GM21360 (cell line): ENCODE measurements around the gene ABI3.

Experiments used
- ATAC-seq: cut with Tn5 transposase; IDR thresholded peaks from one replicate; pipeline ENCODE4 v1.9.1; 2021; ENCODE audit warnings: mild to moderate bottlenecking, moderate library complexity; ENCODE audit not compliant: unreplicated experiment

The ABI3 gene

DNA sequence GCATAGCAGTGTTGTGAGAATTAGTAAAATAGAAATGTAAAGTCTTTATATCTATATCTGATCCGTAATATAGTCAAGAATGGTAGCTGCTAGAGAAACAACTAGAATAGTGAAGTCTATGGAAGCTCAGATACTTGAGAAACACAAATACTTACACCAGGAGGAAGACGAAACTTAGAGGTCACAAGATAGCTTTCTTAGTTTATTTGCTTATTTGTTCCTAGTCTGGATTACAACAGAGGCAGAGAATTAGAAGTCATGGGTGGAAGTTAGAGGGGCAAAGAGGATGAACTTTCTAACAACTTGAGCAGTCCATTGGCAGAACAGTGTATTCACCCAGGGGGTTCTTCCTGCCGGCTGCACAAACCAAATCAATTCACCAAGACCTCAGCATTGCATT lies 14.0 kb upstream of the ABI3 start:
- ATAC-seq: no peak

DNA sequence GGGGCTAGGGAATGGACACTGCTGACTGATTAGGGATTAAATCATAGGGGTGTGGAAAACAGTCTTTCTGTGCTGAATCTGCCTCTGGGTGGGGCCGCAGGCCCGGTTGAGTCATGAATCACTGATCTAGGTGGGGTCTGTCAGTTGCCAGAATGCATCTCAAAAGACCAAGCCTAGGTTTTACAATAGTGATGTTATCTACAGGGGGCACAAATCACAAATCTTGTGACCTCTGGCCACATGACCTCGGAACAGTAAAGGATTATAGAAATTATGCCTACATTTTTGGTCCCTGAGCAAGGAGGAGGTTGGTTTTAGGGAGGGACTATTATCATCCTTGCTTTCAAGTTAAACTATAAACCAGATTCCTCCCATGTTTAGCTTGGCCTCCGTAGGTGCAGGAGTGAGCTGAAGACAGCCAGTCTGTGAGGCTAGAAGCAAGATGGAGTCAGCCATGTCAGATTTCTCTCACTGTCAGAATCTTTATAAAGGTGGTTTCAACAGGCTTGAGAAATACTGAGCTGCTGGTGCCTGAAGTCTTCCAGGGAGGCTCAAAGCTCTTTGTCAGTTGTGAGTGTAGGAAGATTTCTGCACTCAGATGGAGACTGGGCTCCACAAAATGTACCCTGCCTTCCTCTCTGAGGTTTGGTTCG lies 13.0 kb upstream of the ABI3 start:
- no peak for ATAC-seq

DNA sequence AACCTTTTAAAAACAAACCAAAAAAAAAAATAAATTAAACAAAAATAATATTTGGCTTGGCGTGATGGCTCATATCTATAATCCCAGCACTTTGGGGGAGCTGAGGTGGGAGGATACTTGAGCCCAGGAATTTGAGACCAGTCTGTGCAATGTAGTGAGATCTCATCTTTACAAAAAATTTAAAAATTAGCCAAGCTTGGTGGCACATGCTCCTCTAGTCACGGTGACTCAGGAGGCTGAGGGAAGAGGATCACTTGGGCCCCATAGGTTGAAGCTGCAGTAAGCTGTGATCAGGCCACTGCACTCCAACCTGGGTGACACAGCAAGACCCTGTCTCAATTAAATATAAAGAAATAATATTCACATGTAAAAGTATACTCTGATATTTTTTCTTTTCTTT lies 12.3 kb upstream of the ABI3 start:
- no peak for ATAC-seq

DNA sequence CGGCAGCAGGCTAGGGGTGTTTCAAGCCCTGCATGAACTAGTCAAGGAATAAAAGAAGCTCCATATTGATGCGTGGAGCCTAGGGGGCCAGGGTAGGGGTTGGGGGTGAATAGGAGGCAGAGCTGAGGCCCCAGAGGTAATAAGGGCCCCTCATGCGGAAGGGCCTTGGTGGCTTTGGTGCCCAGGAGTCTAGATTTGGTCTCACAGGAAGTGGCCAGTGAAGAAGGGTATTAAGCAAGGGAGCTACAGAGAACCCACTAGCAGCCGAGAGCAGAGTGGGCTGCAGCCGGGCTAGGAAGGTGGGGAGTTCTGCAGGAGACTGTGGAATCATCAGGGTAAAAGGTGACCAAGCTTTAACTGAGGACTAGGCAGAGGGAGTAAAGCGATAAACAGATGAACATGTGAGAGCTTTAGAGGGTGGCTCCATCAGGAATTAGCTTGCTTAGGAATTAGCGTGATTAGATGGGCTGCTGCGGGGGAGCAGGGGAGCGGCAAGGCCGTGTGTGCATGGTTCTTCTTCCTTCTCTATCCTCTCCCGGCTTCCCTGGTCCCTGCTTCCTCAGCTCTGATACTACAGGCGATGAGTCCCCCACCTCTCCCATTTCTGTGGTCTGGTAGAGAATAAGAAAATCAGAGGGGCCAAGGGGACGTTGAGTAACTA lies 10.0 kb upstream of the ABI3 start:
- ATAC-seq: no peak

DNA sequence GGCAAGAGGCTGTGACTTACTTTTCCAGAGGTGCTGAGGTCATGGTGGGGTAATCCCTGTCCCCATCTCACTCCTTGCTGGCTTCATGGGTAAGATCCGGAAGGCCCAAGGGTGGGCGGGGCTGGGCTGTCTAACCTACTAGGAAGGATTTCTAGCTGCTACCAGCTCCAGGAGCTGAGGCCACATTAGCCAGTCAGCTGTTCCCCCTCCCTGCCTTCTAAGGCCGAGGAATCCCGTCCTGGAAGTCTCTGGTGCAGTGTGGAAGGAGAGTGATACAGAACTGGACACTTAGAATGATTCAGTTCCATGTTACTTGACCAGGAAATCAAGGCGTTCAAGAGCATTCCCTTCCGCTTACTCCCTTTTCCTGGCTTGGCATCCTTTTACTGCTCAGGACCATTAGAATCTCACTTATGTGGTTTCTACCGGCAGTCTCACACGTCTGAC lies 9.0 kb upstream of the ABI3 start:
- no peak for ATAC-seq

DNA sequence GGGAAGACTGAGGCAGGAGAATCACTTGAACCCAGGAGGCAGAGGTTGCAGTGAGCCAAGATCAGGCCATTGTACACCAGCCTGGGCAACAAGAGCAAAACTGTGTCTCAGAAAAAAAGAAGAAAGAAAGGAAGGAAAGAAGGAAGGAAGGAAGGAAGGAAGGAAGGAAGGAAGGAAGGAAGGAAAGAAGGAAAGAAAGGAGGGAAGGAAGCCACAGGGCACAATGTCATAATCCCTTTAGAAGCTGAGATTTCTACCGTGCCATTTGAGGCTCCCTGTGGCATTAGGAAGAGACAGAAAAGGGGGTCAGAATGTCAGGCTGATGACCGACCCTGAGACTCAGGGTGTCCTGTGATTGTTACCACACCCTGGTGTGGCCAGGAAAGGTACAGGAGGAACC lies 6.7 kb upstream of the ABI3 start:
- no peak for ATAC-seq

DNA sequence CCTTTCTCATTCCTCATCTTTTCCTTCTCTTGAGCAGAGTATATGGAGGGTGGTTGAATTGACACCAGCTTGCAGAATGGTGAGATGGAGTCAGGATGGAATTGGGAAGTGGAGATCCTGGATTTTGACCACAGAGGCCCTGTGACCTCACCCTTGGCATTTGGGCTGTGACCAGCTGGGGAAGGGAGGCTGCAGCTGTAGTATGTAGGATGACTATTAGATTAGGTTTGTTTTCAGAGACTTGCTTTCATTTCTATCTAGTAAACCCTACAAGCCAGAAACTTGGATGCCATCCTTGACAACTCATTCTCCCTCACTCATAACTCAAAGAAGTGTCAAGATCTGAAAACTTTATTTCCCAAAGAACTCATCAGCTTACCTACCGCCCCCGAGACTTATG lies 6.0 kb upstream of the ABI3 start:
- ATAC-seq: no peak

DNA sequence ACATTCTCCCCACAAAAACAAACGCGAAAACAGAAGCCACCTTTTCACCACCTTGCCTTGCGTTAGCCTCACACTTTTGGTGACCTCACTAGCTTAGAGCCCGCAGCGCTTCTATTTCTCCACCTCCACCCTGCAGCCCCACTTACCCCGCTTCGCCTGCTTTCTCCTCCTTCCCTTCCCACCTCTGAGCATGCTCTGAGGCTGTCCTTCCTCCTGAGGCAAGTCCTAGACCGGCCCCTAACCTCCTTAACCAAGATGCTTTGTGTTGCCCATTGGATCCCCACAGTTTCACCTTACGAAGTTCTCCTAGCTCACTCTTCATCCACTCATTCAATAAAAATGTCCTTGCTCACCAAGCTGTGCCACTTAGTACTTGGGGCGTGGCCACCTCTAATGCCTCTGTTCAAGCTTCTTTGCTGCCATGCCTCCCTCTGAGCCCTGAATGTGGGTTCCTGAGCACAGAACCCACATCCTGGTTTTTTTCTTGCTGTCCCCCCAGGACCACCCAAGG lies 1.4 kb upstream of the ABI3 start:
- no peak for ATAC-seq

DNA sequence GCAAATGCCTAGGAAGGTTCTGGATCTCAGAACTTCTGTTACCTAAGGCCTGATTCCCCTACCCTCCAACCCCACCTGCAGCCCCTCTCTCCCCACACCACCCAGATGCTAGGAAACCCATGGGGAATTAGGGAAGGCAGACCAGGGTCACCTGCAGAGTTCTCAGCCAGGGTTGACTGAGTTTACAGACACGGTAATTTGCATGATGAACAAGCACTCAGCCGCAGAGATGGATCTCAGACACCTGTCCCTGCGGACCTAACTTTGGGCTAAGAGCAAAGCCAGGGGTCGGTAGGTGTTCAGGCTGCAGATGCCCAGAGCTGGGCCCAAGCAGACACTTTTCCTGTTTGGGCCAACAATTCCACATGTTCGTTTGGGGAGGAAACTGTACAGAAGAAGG lies 2.9 kb downstream of the ABI3 start:
- ATAC-seq: no peak

DNA sequence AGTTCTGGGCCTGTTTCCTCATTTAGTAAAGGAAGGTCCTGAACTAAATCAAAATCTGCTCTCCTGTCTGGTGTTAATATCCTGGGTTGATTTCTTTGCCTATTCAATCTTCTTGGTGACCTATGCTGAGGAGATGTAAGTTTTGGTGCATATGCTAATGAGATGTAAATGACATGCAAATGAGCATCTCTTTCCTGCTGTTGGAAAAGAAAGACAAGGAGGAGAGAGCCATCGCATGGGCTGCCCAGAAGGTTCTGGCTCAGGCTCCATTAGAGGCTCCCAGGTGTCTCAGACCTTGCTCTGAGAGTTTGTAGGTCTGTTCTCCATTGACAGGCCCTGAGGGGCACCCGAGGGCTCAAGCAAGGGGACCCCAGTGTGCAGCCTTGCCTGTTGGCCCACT lies 3.3 kb downstream of the ABI3 start:
- ATAC-seq: no peak

DNA sequence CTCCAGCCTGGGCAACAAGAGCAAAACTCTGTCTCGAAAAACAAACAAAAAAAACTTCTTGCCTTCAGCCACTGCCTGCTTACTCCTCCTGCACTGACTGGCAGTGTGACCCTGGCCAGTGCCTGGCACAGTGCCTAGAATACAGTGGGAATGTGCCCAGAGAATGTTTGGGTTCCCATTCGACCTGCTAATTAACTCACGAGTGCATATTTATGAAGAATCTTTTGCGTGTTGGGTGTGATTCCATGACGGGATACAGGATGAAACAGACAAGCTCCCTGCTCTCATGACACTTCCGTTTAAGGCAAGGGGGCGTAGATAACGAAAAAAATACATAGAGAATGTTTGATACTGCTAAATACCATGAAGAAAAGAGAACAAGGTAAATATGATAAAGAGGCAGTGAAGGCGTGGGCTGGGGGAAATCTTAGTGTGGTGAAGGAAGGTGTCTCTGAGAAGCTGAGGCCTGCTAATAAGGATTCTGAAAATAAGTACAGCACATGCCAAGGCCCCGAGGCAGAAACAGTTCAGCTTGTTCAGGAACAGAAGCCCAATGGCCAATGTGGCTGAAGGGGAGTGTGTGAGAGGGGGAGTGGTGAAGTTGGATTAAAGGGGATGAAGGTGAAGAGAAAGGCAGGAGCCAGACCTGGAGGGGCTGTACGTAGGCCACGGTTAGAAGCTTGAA lies 4.3 kb downstream of the ABI3 start:
- ATAC-seq: no peak

DNA sequence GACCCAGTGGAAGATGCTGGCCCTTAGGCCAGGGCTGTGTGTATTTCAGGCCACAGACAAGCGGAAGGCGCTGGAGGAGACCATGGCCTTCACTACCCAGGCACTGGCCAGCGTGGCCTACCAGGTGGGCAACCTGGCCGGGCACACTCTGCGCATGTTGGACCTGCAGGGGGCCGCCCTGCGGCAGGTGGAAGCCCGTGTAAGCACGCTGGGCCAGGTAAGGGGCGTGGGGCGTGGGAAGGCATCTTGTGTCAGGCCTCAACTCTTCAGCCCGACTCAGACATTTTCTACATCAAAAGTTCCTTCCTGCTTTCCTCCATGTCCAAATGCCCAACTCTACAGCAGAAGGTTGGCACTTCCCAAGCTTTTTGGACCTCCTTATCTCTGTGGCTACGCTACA lies 6.0 kb downstream of the ABI3 start:
- no peak for ATAC-seq

DNA sequence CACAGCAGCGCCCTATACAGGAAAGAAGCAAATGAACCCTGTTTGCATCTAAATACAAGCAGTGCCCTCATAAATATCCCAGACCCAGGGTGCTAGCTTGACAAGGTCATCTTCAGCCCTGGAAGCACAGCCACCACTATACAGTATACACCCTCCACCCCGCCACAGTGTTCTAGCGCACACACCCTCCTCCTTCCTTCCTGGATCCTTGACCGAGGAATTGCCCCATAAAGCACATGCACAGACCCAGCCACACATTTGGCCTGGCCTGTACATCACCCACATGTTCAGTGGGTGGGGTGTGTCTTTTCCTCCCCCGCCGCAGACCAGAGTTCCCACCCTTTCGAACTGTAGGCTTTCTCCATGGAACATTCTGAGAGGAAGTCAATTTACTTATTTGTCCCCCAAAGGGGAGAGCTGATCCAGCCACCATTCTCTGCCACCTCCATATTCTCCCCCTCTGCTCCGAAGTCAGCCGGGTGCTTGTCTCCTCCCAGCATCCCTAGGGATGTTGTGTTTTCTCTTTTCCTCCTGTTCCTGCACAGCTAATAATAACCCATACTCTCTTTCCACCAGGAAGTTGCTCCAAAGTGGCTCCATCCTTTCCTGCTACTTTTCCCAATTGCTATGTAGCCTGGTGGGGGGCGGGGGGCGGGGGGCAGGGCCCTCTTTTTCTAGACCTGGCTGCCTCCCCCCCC lies 6.6 kb downstream of the ABI3 start:
- no peak for ATAC-seq

DNA sequence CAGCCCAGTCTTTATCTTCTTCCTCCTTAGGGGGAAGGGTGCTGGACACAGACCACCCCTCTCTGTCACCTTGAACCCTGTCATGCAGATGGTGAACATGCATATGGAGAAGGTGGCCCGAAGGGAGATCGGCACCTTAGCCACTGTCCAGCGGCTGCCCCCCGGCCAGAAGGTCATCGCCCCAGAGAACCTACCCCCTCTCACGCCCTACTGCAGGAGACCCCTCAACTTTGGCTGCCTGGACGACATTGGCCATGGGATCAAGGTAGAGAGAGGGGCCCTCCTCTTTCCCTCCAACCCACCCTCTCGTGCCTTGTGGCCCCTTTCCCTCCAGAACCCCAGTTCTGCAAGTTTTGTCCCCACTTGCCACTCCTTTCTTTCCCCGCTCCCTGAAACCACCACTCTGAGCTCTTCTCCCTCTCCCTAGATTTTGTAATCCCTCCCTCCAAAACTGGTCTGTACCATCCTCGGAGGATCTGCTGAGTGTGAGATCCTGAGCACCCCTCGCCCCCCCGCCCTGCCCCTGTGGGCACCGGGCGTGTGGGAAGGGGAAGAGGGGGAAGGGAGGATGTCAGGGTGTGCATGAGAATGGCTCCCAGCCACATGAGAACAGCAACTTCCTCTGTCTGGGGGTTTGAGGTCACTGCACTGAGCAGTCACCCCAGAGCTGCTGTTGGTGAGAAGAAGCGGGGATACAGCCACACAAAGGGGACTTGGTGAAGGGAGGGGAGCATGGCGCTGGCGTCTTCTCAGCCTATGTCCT lies 7.3 kb downstream of the ABI3 start:
- ATAC-seq: peak; percentile 37

DNA sequence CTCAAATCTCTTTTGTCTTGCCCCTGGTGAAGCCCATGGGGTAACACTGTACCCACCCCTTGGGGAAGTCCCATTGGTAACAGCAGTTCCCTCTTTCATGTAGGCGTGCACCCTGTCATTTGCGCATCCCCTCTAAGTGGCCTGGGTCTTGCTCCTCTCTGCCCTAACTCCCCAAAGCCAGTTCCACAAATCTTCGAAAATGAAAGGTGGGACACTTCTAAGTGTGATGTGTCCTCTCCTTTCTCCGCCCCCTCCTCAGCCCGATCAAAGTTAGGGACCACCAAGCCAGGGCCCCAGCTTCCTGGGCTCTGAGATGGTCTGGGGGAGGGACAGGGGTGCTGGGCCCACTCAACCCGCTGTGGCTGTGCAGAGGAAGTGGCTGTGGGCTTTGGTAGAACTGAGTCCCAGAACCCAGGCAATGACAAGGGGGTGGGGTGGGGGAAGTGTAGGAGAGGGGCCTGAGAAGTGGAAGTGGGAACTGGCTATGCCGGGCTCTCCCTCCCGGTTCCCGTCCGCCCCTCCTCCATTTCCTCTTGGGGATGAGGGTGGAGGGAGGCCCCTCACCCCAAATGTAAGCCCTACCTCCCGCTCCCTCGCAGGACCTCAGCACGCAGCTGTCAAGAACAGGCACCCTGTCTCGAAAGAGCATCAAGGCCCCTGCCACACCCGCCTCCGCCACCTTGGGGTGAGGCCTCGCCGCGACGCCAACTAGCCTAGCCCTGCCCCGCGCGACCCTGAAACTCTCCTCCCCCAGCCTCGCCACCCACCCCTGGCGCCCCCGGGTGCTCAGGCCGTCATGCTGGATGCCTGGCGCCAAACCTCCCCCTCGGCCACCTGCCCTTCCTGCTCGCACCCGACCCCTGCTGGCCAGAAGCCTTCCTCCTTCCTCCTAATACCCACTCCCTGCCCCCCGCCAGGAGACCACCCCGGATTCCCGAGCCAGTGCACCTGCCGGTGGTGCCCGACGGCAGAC lies 8.7 kb downstream of the ABI3 start:
- no peak for ATAC-seq

DNA sequence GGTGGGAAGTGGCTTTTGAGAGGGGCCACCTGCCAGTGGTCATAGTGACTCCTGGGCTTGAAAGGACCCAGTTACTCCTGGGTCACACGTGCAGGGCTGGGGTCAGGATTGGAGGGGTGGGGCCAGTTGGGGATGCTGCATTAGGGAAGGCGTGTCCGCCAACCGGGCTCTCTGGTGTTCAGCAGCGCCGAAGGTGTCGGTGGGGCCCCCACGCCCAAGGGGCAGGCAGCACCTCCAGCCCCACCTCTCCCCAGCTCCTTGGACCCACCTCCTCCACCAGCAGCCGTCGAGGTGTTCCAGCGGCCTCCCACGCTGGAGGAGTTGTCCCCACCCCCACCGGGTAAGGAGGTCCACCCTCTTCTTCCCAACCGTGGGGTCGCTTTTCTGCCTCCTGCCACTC lies 9.5 kb downstream of the ABI3 start:
- ATAC-seq: no peak

DNA sequence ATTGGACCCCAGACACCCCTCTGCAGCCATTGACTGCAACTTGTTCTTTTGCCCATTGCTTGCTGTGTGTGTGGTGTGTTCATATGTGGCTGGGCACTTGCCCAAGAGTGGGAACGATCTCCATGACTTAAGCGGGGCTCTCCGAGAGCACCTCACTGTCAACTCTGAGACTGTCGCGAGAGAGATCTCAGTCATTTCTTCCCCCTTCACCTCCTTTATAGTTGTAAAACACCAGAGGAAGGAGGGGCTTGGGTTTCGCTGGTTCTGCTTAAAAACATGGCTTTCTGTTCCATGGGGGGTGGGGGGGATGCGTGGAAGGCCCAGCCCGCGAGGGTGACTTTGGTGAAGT lies 12.6 kb downstream of the ABI3 start:
- ATAC-seq: no peak

DNA sequence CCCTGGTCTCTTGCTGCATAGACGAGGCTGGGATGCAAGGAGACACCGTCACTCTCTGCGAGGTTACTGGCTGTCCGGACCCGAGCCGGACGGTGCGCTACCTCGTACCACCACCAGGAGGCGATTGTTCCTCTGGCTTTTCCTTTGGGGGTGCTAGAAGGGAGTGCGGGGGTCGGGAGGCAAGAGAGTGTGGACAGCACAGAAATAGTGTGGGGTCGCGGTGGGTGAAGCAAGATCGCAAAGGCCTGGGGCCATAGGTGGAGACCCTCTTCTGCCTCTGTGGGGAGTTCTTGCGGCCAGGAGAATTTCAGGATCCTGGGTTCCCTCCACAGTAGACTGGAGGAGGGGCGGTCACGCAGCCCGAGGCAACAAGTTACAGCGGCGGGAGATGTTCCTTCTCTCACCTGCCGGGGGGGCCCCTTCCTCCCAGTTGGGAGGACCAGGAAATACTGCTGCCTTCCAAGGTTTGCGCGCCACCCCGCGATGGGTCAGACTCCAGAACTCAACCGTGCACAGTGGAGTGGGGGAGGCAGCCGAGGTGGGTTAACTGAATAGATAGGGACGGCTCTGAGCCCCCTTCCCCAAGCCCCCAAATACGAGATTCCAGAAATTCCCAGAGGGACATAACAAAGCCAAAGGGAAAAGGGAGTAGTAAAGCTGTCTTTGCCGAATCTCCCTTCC lies 13.2 kb downstream of the ABI3 start:
- ATAC-seq: no peak
